ENCODE results near the gene JMY. TPM values are rescaled to one million over a fixed set of nuclear protein-coding genes. Genes with fewer than 3 reads are reported as not detected.

The JMY gene
- polyA plus RNA-seq, 2 of the 4 experiments (the other 2 are of a cell fraction) = 4.2 to 5.0 TPM

DNA sequence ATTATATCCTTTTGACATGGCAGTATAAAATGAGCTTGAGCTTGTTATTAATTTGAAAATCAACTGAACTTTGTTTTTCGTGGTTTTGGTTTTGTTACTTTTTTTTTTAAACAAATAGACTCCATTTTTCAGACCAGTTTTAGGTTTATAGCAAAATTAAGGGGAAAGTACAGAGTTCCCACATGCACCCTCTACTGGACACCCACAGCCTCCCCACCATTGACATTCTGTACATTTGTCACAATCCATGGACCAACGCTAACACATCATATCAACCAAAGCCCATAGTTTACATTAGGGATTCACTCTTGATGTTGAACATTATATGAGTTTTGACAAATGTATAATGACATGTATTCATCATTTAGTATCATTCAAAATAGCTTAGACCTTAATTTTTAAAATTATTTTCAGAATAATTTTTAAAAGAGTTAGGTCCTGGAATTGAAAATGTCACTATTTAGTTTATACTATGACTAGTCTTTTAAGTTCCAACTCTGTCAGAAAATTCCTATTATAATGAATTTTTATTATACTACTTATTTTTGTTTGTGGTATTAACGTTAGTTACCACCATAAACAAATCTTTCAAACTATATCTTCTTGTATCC, 35.3 kb upstream of the JMY start:
- Histone ChIP-seq H3K4me2 (no peak overlapping the region), H3K9me3 (no peaks in the 10 kb centered on the region), H3K4me1 (peaks cover 7% of the 10 kb centered on the region; the same call in 2 of the 3 replicates), H3K4me3 (no peak overlapping the region), H3K27ac (no peak overlapping the region)
- FAIRE-seq (no peak), ATAC-seq (peak; percentile 87 to 90), DNase-seq (ENCODE audit: low read depth in 1 of 2, low spot score in 1 of 2) (peak; percentile 20 to 56)
- ChIA-PET CTCF (interaction anchor here (0.7 to 2.1 kb wide), 8 partner anchors 9 to 264 kb away, joined by 3 to 7 read pairs (median 4); partner anchors contain the start of gene JMY), POLR2A (no interaction called here)
- TF ChIP-seq RAD21 (conservative IDR thresholded peaks at IDR 0.05 in 1 of 2, IDR thresholded peaks at IDR 0.05 in 1 of 2) (peak; percentile 27; a peak in 3 of 5 replicates), CTCF (IDR thresholded peaks at IDR 0.05) (peak; percentile 55), SMC3 (IDR thresholded peaks at IDR 0.05) (peak; percentile 42; the same call in 2 of the 3 replicates), CHD4 (IDR thresholded peaks at IDR 0.05; ENCODE audit: borderline replicate concordance) (no peak)
- WGBS (ENCODE audit: missing lambda C conversion rate) = 29% methylated on average over 3 of the region's 3 CpGs

DNA sequence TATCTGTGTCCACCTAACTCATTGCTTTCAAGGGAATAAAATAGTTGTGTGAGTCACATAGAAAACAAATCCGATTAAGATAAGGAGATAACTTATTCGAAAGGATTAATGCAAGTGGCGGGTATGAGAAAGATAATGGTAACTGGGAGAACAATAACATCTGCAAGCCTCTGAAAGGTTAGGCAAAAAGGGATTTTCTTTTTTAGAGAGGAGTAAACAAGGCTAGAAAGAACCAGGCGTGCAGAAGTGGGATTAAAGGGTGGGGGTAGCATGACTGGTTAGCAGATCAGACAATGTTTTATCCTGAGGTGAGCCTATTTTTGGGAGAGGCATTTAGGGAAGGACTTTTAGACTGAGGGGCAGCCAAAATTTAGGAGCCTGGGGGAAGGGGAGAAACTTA, 34.7 kb upstream of the JMY start:
- TF ChIP-seq HES2 (IDR thresholded peaks at IDR 0.05) (no peak), HOXA7 (CRISPR knock-in tag; IDR thresholded peaks at IDR 0.05) (no peak), FOSL2 (IDR thresholded peaks at IDR 0.05) (no peak), FOSL2 (CRISPR knock-in tag; IDR thresholded peaks at IDR 0.05) (no peak), ZNF302 (CRISPR knock-in tag; IDR thresholded peaks at IDR 0.05) (no peak), CHD2 (IDR thresholded peaks at IDR 0.05; ENCODE audit: low read length, partially characterized antibody) (no peak), HEYL (CRISPR knock-in tag; IDR thresholded peaks at IDR 0.05) (no peak), REST (IDR thresholded peaks at IDR 0.05) (no peak), RAD21 (conservative IDR thresholded peaks at IDR 0.05 in 1 of 2, IDR thresholded peaks at IDR 0.05 in 1 of 2) (no peak), TP53 (CRISPR knock-in tag; IDR thresholded peaks at IDR 0.05) (no peak), HOXB13 (CRISPR knock-in tag; IDR thresholded peaks at IDR 0.05; ENCODE audit: low read depth) (no peak), EP300 (IDR thresholded peaks at IDR 0.05) (no peak), CHD4 (IDR thresholded peaks at IDR 0.05; ENCODE audit: borderline replicate concordance) (no peak), MYC (IDR thresholded peaks at IDR 0.05; ENCODE audit: borderline replicate concordance, low read length) (no peak), PHF8 (IDR thresholded peaks at IDR 0.05; ENCODE audit: borderline replicate concordance, low read depth) (no peak), BHLHE40 (IDR thresholded peaks at IDR 0.05; ENCODE audit: low read depth, low read length) (no peak)
- no peak overlapping the region for H3K4me3 ChIP-seq
- ChIA-PET CTCF (interaction anchor here (1.0 to 1.3 kb wide), 2 partner anchors 60 to 213 kb away, joined by 3 read pairs; no protein-coding TSS in a partner anchor), POLR2A (no interaction called here)
- 45% methylated on average over 4 of the region's 4 CpGs for WGBS (ENCODE audit: missing lambda C conversion rate)
- 0 out of 6 replicates have a peak overlapping the region, but pooled peaks of 1 of the 2 experiments have one; percentile 32 for H3K27ac ChIP-seq
- FAIRE-seq (peak; percentile 18), ATAC-seq (no peak), DNase-seq (ENCODE audit: low read depth in 1 of 2, low spot score in 1 of 2) (no peak)
- peaks cover 7% of the 10 kb centered on the region; the same call in 2 of the 3 replicates for H3K4me1 ChIP-seq
- no peak overlapping the region for H3K4me2 ChIP-seq
- H3K9me3 ChIP-seq = no peaks in the 10 kb centered on the region

Data from A549 (cell line).